ENCODE data around the gene TEX22.

- TF ChIP-seq, protein P1, sequence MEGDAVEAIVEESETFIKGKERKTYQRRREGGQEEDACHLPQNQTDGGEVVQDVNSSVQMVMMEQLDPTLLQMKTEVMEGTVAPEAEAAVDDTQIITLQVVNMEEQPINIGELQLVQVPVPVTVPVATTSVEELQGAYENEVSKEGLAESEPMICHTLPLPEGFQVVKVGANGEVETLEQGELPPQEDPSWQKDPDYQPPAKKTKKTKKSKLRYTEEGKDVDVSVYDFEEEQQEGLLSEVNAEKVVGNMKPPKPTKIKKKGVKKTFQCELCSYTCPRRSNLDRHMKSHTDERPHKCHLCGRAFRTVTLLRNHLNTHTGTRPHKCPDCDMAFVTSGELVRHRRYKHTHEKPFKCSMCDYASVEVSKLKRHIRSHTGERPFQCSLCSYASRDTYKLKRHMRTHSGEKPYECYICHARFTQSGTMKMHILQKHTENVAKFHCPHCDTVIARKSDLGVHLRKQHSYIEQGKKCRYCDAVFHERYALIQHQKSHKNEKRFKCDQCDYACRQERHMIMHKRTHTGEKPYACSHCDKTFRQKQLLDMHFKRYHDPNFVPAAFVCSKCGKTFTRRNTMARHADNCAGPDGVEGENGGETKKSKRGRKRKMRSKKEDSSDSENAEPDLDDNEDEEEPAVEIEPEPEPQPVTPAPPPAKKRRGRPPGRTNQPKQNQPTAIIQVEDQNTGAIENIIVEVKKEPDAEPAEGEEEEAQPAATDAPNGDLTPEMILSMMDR (IDR thresholded peaks at IDR 0.05): no peak
- TF ChIP-seq EZH2 (IDR thresholded peaks at IDR 0.05): no peak
These were observed 8.8 kb upstream of the TEX22 start for GRCh38 chr14:105389534-105389933.

Measured in neural progenitor cell (in vitro differentiated cells).